ENCODE data around the gene CIC. TPM values are rescaled to one million over a fixed set of nuclear protein-coding genes. Genes with fewer than 3 reads are reported as not detected.

The CIC gene
- total RNA-seq, 1 experiment from 2014 or later = 54.0 TPM

- peaks cover 3% of the 10 kb centered on the region for H3K79me1 ChIP-seq (ENCODE audit: insufficient read depth, low read depth, low read length, poor library complexity, severe bottlenecking)
- Mint-ChIP-seq H3K27me3 (ENCODE audit: low read depth) (peaks cover 15% of the 10 kb centered on the region), H3K27ac (peak overlapping the region in 1 of 3 experiments; percentile 14; a peak in 2 of 7 replicates), H3K9me3 (no peaks in the 10 kb centered on the region), H3K36me3 (ENCODE audit: insufficient read depth in 1 of 3, low read depth in 3 of 3) (peaks cover 5 to 13% (median 8%) of the 10 kb centered on the region in 3 experiments; a peak in 6 of 7 replicates), H3K4me1 (peaks cover 22 to 24% of the 10 kb centered on the region in 2 experiments), H3K4me3 (peak overlapping the region in 1 of 2 experiments; percentile 93; a peak in 2 of 5 replicates)
- H2BK120ac ChIP-seq (ENCODE audit: low read depth, low read length, poor library complexity, severe bottlenecking) = no peak overlapping the region
- no peak overlapping the region for H3K4me2 ChIP-seq (ENCODE audit: insufficient read depth, insufficient read length, low read length)
- no peak for TF ChIP-seq CTCF (conservative IDR thresholded peaks at IDR 0.05)
- no peak overlapping the region for H3T11ph ChIP-seq (ENCODE audit: low read length)
- no peak overlapping the region for H3K56ac ChIP-seq (ENCODE audit: insufficient read length, low read depth, low read length)
- H3K4ac ChIP-seq (ENCODE audit: low read depth, low read length) = no peak overlapping the region
- H2BK12ac ChIP-seq (ENCODE audit: insufficient read length, low read depth, low read length) = no peak overlapping the region
- H2BK20ac ChIP-seq (ENCODE audit: low read depth, low read length, poor library complexity, severe bottlenecking) = no peak overlapping the region
- H2AFZ ChIP-seq (ENCODE audit: low read length) = no peak overlapping the region
- H3K14ac ChIP-seq (ENCODE audit: insufficient read depth, low read length) = no peak overlapping the region
- H4K20me1 ChIP-seq (ENCODE audit: control insufficient read depth, insufficient read depth, insufficient read length) = no peaks in the 10 kb centered on the region
- no peaks in the 10 kb centered on the region for H3K9me3 ChIP-seq (ENCODE audit: control insufficient read depth, low read depth, low read length)
- no CpG with 5 or more reads among the region's 8 CpGs for WGBS (ENCODE audit: extremely low coverage, insufficient read length, low lambda C conversion rate)
- H4K91ac ChIP-seq (ENCODE audit: insufficient read length, low read depth, low read length) = no peak overlapping the region
- H4K5ac ChIP-seq (ENCODE audit: insufficient read length, low read depth, low read length) = no peak overlapping the region
- no peaks in the 10 kb centered on the region for H3K27me3 ChIP-seq (ENCODE audit: insufficient read depth, low read length)
- no peak overlapping the region for H2AK5ac ChIP-seq (ENCODE audit: insufficient read length, low read length)
- H2BK15ac ChIP-seq (ENCODE audit: low read depth, low read length) = no peak overlapping the region
- H4K8ac ChIP-seq (replicated peaks; ENCODE audit: insufficient read length, low read depth, low read length) = no peak overlapping the region
- H2BK5ac ChIP-seq (ENCODE audit: insufficient read length, low read length) = no peak overlapping the region
- peaks cover 4% of the 10 kb centered on the region for H3K23me2 ChIP-seq (ENCODE audit: insufficient read length, low read depth, low read length, poor library complexity, severe bottlenecking)
- DNase-seq = no peak
- no peak overlapping the region for H3K27ac ChIP-seq (ENCODE audit: insufficient read length, low read depth, low read length)
- peaks cover 11% of the 10 kb centered on the region; the same call in 1 of the 2 replicates for H3K4me1 ChIP-seq (ENCODE audit: insufficient read depth, low read length)
- no peak overlapping the region for H3K9ac ChIP-seq (ENCODE audit: extremely low read depth, insufficient read length, low read length)
- no peaks in the 10 kb centered on the region; the same call in 1 of the 2 replicates for H3K79me2 ChIP-seq (ENCODE audit: insufficient read depth, low read length)
- H3K18ac ChIP-seq (ENCODE audit: insufficient read length, low read depth, low read length) = no peak overlapping the region
- no peak overlapping the region for H3K23ac ChIP-seq (ENCODE audit: insufficient read length, low read depth, low read length)
These were observed 34.8 kb downstream of the CIC start for GRCh38 chr19:42303876-42304275.
